ENCODE data around the gene POU2F3.

POU2F3 gene

DNA sequence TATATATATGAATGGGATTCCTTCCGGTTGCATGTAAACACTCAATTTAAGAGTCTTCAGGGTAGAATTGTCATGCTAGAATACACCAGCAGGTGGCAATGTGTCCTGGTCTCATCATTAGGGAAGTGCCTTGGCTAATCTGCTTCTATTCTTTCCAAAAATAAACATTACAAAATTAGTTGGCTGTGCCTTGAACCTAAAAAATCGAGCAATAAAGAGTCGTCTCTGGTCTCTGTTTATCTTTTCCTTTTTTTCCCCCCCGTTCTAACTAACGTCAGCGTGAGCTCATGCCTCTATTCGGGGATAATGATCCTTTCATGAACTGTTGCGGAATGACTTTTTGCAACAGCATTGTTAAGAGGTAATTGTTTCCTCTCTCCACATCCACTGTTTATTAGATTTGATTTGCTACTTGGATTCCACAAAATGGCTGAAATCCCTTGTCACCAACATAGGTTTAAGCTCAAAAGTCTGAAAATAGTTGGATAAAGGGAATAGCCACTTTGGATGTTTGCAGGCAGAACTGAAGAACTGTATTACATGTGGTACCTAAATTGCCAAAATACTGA is 95.0 kb downstream of the POU2F3 start (continued):
- TF ChIP-seq, protein P1, sequence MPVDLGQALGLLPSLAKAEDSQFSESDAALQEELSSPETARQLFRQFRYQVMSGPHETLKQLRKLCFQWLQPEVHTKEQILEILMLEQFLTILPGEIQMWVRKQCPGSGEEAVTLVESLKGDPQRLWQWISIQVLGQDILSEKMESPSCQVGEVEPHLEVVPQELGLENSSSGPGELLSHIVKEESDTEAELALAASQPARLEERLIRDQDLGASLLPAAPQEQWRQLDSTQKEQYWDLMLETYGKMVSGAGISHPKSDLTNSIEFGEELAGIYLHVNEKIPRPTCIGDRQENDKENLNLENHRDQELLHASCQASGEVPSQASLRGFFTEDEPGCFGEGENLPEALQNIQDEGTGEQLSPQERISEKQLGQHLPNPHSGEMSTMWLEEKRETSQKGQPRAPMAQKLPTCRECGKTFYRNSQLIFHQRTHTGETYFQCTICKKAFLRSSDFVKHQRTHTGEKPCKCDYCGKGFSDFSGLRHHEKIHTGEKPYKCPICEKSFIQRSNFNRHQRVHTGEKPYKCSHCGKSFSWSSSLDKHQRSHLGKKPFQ (tag by site-specific recombination; IDR thresholded peaks at IDR 0.05) = no peak
- TF ChIP-seq ZNF664 (tag by site-specific recombination; IDR thresholded peaks at IDR 0.05) (peak; percentile 63; the same call in 1 of the 2 replicates), ZNF585B (tag by site-specific recombination; IDR thresholded peaks at IDR 0.05) (no peak), ZNF24 (tag by site-specific recombination; IDR thresholded peaks at IDR 0.05) (peak; percentile 76; the same call in 1 of the 2 replicates), ZNF16 (tag by site-specific recombination; IDR thresholded peaks at IDR 0.05; ENCODE audit: low read depth) (no peak), ZNF223 (tag by site-specific recombination; IDR thresholded peaks at IDR 0.05) (no peak), ZSCAN30 (tag by site-specific recombination; IDR thresholded peaks at IDR 0.05) (no peak; the same call in 1 of the 2 replicates), ZFP37 (tag by site-specific recombination; IDR thresholded peaks at IDR 0.05) (no peak), OSR2 (tag by site-specific recombination; IDR thresholded peaks at IDR 0.05) (peak; percentile 85), ZNF785 (tag by site-specific recombination; IDR thresholded peaks at IDR 0.05) (no peak), OVOL3 (tag by site-specific recombination; IDR thresholded peaks at IDR 0.05) (no peak), ZNF48 (tag by site-specific recombination; IDR thresholded peaks at IDR 0.05) (no peak), ZNF518A (tag by site-specific recombination; conservative IDR thresholded peaks at IDR 0.05; ENCODE audit: low read depth) (no peak), ZNF610 (tag by site-specific recombination; IDR thresholded peaks at IDR 0.05; ENCODE audit: borderline replicate concordance) (no peak), ZNF266 (tag by site-specific recombination; IDR thresholded peaks at IDR 0.05; ENCODE audit: low read depth) (no peak), ZNF426 (tag by site-specific recombination; IDR thresholded peaks at IDR 0.05) (no peak), BCL11B (tag by site-specific recombination; IDR thresholded peaks at IDR 0.05; ENCODE audit: low read depth) (peak; percentile 75), ZNF660 (tag by site-specific recombination; IDR thresholded peaks at IDR 0.05) (peak; percentile 58; the same call in 1 of the 2 replicates), SALL2 (tag by site-specific recombination; IDR thresholded peaks at IDR 0.05; ENCODE audit: borderline replicate concordance) (no peak), ZNF274 (IDR thresholded peaks at IDR 0.05; ENCODE audit: low read length) (no peak), ZNF274 (tag by site-specific recombination; IDR thresholded peaks at IDR 0.05; ENCODE audit: borderline replicate concordance) (no peak), ZSCAN18 (tag by site-specific recombination; IDR thresholded peaks at IDR 0.05) (no peak), ZBTB44 (tag by site-specific recombination; IDR thresholded peaks at IDR 0.05) (peak; percentile 80), ZNF792 (tag by site-specific recombination; IDR thresholded peaks at IDR 0.05) (no peak), ZNF37A (tag by site-specific recombination; IDR thresholded peaks at IDR 0.05) (no peak), ZFHX2 (tag by site-specific recombination; conservative IDR thresholded peaks at IDR 0.05) (no peak)
- TF ChIP-seq, protein P2, sequence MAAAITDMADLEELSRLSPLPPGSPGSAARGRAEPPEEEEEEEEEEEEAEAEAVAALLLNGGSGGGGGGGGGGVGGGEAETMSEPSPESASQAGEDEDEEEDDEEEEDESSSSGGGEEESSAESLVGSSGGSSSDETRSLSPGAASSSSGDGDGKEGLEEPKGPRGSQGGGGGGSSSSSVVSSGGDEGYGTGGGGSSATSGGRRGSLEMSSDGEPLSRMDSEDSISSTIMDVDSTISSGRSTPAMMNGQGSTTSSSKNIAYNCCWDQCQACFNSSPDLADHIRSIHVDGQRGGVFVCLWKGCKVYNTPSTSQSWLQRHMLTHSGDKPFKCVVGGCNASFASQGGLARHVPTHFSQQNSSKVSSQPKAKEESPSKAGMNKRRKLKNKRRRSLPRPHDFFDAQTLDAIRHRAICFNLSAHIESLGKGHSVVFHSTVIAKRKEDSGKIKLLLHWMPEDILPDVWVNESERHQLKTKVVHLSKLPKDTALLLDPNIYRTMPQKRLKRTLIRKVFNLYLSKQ (tag by site-specific recombination; IDR thresholded peaks at IDR 0.05; ENCODE audit: borderline replicate concordance) = no peak
